Right atrium auricular region (tissue), 2 donors: ENCODE measurements around the gene MAP3K12. TPM values are rescaled to one million over a fixed set of nuclear protein-coding genes. Genes with fewer than 3 reads are reported as not detected.
A peak's percentile ranks its signal among the peaks of the same experiment; 100 is the strongest.
"Not testable (repeated sequence)": the region's sequence is repeated elsewhere in the genome, so short reads cannot be mapped to it uniquely, and the experiment has no call there.

ENCODE experiments used
- DNase-seq: peaks from one replicate; pipeline ENCODE4 v3.0.0-alpha.2; 2019; ENCODE audit warnings: low spot score
- H3K27ac ChIP-seq, 2 donors: fragments of 200-600 bp; sonication (generic); 1 replicate in 1 of 2; 2 replicates in 1 of 2; pipeline ENCODE4 v1.5.1; 2016 to 2019
- H3K27me3 ChIP-seq, 2 donors: fragments of 200-600 bp; sonication (generic); one replicate each; pipeline versions ENCODE4 v1.5.1 to v1.6.0; 2017 to 2019
- H3K36me3 ChIP-seq: fragments of 200-600 bp; sonication (generic); one replicate; pipeline ENCODE4 v1.5.1; 2016
- H3K4me1 ChIP-seq, 2 donors: fragments of 200-600 bp; sonication (generic); one replicate each; pipeline versions ENCODE4 v1.5.1 to v1.6.0; 2017 to 2019
- H3K4me3 ChIP-seq, 2 donors: fragments of 200-600 bp; sonication (generic); 1 replicate in 1 of 2; 2 replicates in 1 of 2; pipeline ENCODE4 v1.5.1; 2017 to 2019; ENCODE audit warnings: mild to moderate bottlenecking in 1 of 2, moderate library complexity in 1 of 2
- H3K9me3 ChIP-seq, 2 donors: fragments of 200-600 bp; sonication (generic); one replicate each; pipeline ENCODE4 v1.5.1; 2019
- CTCF ChIP-seq, 2 donors: fragments of 200-600 bp; sonication (generic); IDR thresholded peaks; one replicate each; pipeline ENCODE4 v1.5.1; 2019; ENCODE audit warnings: antibody characterized with exemption in 2 of 2
- total RNA-seq, 2 donors: library from RNA; depleted of rRNA; stranded (reverse); fragments of >200 nt; gene quantifications; one replicate each; pipeline ENCODE4 v1.1.0, GENCODE V29; 2016

MAP3K12 gene
- total RNA-seq, 2 donors from 2014 or later = 2.6 to 9.8 TPM

GRCh38 chr12:53452159-53453077 lies 46.8 kb downstream of the MAP3K12 start:
- DNase-seq = peak; percentile 85

GRCh38 chr12:53451661-53452158 lies 47.5 kb downstream of the MAP3K12 start, which contains the start of gene PCBP2:
Gene PCBP2, plus strand, starts transcription at chr12:53452102. Its CDS starts 2,699 bp downstream, at chr12:53454801.
- peak within 1 kb of the TSS; percentile 78 to 84 for H3K4me3 ChIP-seq
- H3K4me1 ChIP-seq = peaks cover 0 to 34% of the 10 kb centered on the region in 2 donors
- peaks cover 27% of the 10 kb centered on the region for H3K36me3 ChIP-seq
- H3K9me3 ChIP-seq = no peaks in the 10 kb centered on the region
- DNase-seq = peak; percentile 98
- peak; percentile 83 to 90 for TF ChIP-seq CTCF (IDR thresholded peaks at IDR 0.05)
- H3K27ac ChIP-seq = peak within 1 kb of the TSS; percentile 97 to 98
- H3K27me3 ChIP-seq = no peaks in the 10 kb centered on the region

More at GRCh38 chr12:53452159-53453077, 46.8 kb downstream of the MAP3K12 start:
- no peaks in the 10 kb centered on the region for H3K27me3 ChIP-seq
- H3K27ac ChIP-seq = peak overlapping the region; percentile 97 to 98
- H3K9me3 ChIP-seq = no peaks in the 10 kb centered on the region
- H3K4me1 ChIP-seq = peaks cover 0 to 35% of the 10 kb centered on the region in 2 donors
- peak overlapping the region; percentile 78 to 84 for H3K4me3 ChIP-seq
- peaks cover 34% of the 10 kb centered on the region for H3K36me3 ChIP-seq
- TF ChIP-seq CTCF (IDR thresholded peaks at IDR 0.05) = peak; percentile 52 to 76

GRCh38 chr12:53450936-53451335 lies 48.3 kb downstream of the MAP3K12 start:
- no peak for DNase-seq
- Histone ChIP-seq H3K9me3 (no peaks in the 10 kb centered on the region), H3K27ac (no peak overlapping the region), H3K4me1 (peaks cover 0 to 27% of the 10 kb centered on the region in 2 donors), H3K4me3 (no peak overlapping the region), H3K27me3 (no peaks in the 10 kb centered on the region), H3K36me3 (peaks cover 20% of the 10 kb centered on the region)
- TF ChIP-seq CTCF (IDR thresholded peaks at IDR 0.05) = no peak

GRCh38 chr12:53444593-53445325 lies 54.5 kb downstream of the MAP3K12 start:
- not testable (repeated sequence) for H3K4me3 ChIP-seq, H3K9me3 ChIP-seq, DNase-seq, H3K27ac ChIP-seq, H3K27me3 ChIP-seq
- Histone ChIP-seq H3K4me1 (peaks cover 0 to 21% of the 10 kb centered on the region in 2 donors), H3K36me3 (peaks cover 16% of the 10 kb centered on the region)

- H3K27me3 ChIP-seq = no peaks in the 10 kb centered on the region
- H3K4me3 ChIP-seq = no peak overlapping the region
- no peak overlapping the region for H3K27ac ChIP-seq
- H3K4me1 ChIP-seq = peaks cover 0 to 21% of the 10 kb centered on the region in 2 donors
- no peak for TF ChIP-seq CTCF (IDR thresholded peaks at IDR 0.05)
- H3K36me3 ChIP-seq = peaks cover 16% of the 10 kb centered on the region
- DNase-seq = no peak
- H3K9me3 ChIP-seq = no peaks in the 10 kb centered on the region
Observed at GRCh38 chr12:53443955-53444354, 55.3 kb downstream of the MAP3K12 start.
